ENCODE data around the gene VPS41.

VPS41 gene

GRCh38 chr7:38842746-38843145 lies 66.2 kb downstream of the VPS41 start:
- TF ChIP-seq, protein P1, sequence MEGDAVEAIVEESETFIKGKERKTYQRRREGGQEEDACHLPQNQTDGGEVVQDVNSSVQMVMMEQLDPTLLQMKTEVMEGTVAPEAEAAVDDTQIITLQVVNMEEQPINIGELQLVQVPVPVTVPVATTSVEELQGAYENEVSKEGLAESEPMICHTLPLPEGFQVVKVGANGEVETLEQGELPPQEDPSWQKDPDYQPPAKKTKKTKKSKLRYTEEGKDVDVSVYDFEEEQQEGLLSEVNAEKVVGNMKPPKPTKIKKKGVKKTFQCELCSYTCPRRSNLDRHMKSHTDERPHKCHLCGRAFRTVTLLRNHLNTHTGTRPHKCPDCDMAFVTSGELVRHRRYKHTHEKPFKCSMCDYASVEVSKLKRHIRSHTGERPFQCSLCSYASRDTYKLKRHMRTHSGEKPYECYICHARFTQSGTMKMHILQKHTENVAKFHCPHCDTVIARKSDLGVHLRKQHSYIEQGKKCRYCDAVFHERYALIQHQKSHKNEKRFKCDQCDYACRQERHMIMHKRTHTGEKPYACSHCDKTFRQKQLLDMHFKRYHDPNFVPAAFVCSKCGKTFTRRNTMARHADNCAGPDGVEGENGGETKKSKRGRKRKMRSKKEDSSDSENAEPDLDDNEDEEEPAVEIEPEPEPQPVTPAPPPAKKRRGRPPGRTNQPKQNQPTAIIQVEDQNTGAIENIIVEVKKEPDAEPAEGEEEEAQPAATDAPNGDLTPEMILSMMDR (IDR thresholded peaks at IDR 0.05), result no peak
- Histone ChIP-seq H3K27ac (no peak overlapping the region), H3K4me3 (no peak overlapping the region)
- DNase-seq (ENCODE audit: low spot score), result no peak

DNA sequence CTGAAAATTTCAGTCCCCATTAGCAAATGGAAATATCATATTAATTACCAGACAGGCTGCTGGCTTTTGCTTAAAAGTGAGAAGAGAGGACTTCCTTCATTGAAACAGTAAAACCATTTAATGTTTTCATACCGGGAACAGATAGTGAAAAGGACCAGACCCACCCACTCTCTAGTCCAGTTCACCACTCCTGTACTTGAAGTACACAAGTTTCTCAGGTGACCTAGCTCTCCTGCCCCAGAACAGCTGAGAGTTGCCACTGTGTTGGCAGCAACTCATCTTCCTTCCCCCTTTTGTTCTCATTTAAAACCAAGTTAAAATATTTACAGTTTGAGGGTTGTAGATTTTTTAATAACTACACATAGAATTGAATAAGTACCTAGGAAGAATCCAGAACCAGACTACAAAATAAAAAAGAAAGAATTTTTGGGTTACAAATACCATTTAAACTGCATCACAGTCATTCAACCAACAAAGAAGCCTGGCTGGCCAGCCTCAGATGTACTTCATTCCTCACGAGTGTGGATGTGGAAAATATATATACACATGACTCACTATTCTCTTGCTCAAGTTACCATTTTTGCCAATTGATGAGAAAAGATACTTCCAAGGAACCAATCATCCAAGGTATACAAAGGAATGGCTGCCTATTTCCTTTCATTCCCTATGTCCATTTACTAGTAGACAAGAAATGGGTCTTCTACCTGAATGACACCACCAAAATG lies 68.1 kb downstream of the VPS41 start:
- DNase-seq (ENCODE audit: low spot score), result no peak
- Histone ChIP-seq H3K4me3 (no peak overlapping the region), H3K27ac (no peak overlapping the region)
- TF ChIP-seq, protein P1 (IDR thresholded peaks at IDR 0.05), result no peak

DNA sequence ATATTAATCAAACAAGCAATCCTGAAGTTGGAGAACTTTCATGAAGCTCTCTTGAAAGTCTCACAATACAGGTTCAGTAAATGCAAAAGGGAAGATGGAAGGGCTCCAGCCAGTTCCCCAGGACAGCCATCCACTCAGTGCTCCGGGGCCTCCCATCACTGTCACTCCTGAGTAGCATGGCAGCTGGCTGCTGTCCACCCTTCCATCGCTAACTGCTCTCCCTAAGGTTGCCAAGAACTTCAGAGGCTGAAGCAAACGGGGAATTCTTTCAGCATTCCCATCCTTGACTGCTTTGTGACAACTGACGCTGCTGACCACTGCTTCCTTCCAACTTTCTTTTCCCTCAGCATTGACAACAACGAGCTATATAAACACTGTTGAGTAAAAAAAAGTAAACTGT lies 69.1 kb downstream of the VPS41 start:
- H3K27ac ChIP-seq, result no peak overlapping the region
- no peak overlapping the region for H3K4me3 ChIP-seq
- no peak for DNase-seq (ENCODE audit: low spot score)
- TF ChIP-seq, protein P1 (IDR thresholded peaks at IDR 0.05), result no peak

DNA sequence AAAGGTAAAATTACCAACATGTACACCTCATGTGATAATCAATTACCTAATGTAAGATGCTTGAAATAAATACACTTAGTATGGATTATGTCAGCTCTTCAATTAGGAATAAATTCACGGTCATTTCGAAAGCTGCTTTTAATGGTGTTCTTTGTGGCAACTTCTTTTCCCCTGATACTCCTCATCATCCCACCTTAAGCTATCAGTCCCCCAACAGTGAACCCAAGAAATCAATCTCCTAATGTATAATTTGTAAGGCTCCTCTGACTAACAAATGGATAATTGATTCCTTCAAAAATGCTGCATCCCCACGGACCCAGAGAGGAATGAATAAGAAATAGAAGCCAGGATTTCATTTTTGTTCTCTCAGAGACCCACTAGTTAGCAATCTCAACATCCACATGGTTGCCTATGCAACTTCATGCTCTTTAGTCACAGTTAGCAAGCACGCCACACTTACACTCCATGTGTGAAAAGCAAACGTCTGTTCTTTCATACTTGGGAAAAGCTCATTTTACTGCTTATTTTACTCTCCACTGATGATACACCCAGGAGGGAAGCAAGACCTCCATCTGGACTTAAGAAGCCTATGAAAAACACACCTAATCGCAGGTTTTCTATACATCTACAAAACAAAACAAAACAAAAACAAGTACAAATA lies 70.1 kb downstream of the VPS41 start:
- DNase-seq (ENCODE audit: low spot score), result no peak
- Histone ChIP-seq H3K27ac (no peak overlapping the region), H3K4me3 (no peak overlapping the region)
- TF ChIP-seq, protein P1 (IDR thresholded peaks at IDR 0.05), result no peak

- TF ChIP-seq, protein P1 (IDR thresholded peaks at IDR 0.05), result no peak
- H3K4me3 ChIP-seq, result no peak overlapping the region
- no peak overlapping the region for H3K27ac ChIP-seq
- no peak for DNase-seq (ENCODE audit: low spot score)
These were observed 74.6 kb downstream of the VPS41 start for GRCh38 chr7:38834357-38834756.

DNA sequence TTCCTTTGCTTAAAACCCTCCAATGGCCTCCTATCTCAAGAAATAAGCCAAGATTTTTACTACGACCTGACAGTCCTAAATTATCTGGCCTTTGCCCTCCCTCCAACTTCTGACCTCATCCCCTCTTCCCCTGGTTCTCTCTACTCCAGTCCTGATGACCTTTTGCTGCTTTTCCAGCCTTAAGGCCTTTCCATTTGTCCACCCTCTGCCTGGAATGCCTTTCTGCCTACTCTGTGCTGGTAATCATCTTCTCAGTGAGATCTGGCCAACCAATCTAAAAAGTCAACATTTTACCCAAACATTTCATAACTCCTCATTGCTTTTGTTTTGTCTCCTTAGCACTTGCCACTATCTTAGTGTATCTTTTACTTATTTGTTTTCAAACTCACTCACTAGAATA lies 75.7 kb downstream of the VPS41 start:
- DNase-seq (ENCODE audit: low spot score), result no peak
- TF ChIP-seq, protein P1 (IDR thresholded peaks at IDR 0.05), result no peak
- H3K27ac ChIP-seq, result no peak overlapping the region
- H3K4me3 ChIP-seq, result no peak overlapping the region

All from coronary artery (tissue), 2 donors.